Esophagus squamous epithelium (tissue), 5 donors: ENCODE measurements around the gene TNP1. TPM values are rescaled to one million over a fixed set of nuclear protein-coding genes. Genes with fewer than 3 reads are reported as not detected.

Experiments used
- DNase-seq: peaks from one replicate; lab custom pipeline; 2025; lab: John Stamatoyannopoulos, UW
- H3K27ac ChIP-seq, 4 donors: fragments of 200-600 bp; sonication (generic); one replicate each; pipeline ENCODE4 v1.5.1; 2016 to 2019; ENCODE audit warnings: mild to moderate bottlenecking in 1 of 4
- H3K27me3 ChIP-seq, 4 donors: fragments of 200-600 bp; sonication (generic); 1 replicate in 3 of 4; 2 replicates in 1 of 4; pipeline versions ENCODE4 v1.5.1 to v1.6.0; 2017 to 2021; ENCODE audit warnings: antibody characterized with exemption in 1 of 4
- H3K36me3 ChIP-seq, 3 donors: fragments of 200-600 bp; sonication (generic); one replicate each; pipeline ENCODE4 v1.5.1; 2016 to 2019
- H3K4me1 ChIP-seq, 3 donors: fragments of 200-600 bp; sonication (generic); one replicate each; pipeline ENCODE4 v1.5.1; 2017 to 2019
- H3K4me3 ChIP-seq, 4 donors: fragments of 200-600 bp; sonication (generic); 1 replicate in 3 of 4; 2 replicates in 1 of 4; pipeline ENCODE4 v1.5.1; 2016 to 2019; ENCODE audit warnings: mild to moderate bottlenecking in 2 of 4, moderate library complexity in 1 of 4
- H3K9me3 ChIP-seq, 3 donors: fragments of 200-600 bp; sonication (generic); one replicate each; pipeline ENCODE4 v1.5.1; 2016 to 2019
- CTCF ChIP-seq, 6 experiments: fragments of 450-650 bp in 4 of 6; fragments of 200-600 bp in 2 of 6; sonication (generic) in 2 of 6; IDR thresholded peaks; one replicate each; pipeline ENCODE4 v1.5.1; 2016 to 2019; ENCODE audit warnings: antibody characterized with exemption in 6 of 6, mild to moderate bottlenecking in 4 of 6, moderate library complexity in 4 of 6
- POLR2A ChIP-seq, 4 donors: fragments of 450-650 bp; IDR thresholded peaks; one replicate each; pipeline ENCODE4 v1.6.1; 2017; ENCODE audit warnings: antibody characterized with exemption in 4 of 4, mild to moderate bottlenecking in 4 of 4, moderate library complexity in 3 of 4
- WGBS, 2 donors: methylation state at CpG; one replicate each; pipeline ENCODE4 v1.1.5; 2018; 5-methylcytosine and 5-hydroxymethylcytosine counted together
- intact Hi-C: fragments of 100-400 bp; cut with DNase I; formaldehyde crosslinking; loops from one replicate; pipeline ENCODE4 v1.15.0; 2022
- total RNA-seq, 4 donors: library from RNA; depleted of rRNA; stranded (reverse); fragments of >200 nt; gene quantifications; one replicate each; pipeline ENCODE4 v1.1.0, GENCODE V29; 2016
- donor health status: DM: yes; HTN: yes; CAD: no.

The TNP1 gene
- total RNA-seq, 4 donors from 2014 or later: not detected

GRCh38 chr2:216856406-216857065 is 3.3 kb downstream of the TNP1 start:
- WGBS, 2 donors: 69 to 80% methylated on average over 5 of the region's 5 CpGs
- intact Hi-C loops: no loop called here
- H3K9me3 ChIP-seq: no peaks in the 10 kb centered on the region
- no peak for DNase-seq
- H3K27ac ChIP-seq: no peak overlapping the region
- H3K4me1 ChIP-seq: peaks cover 0 to 12% (median 0%) of the 10 kb centered on the region in 3 donors
- H3K4me3 ChIP-seq: no peak overlapping the region
- H3K36me3 ChIP-seq: no peaks in the 10 kb centered on the region
- H3K27me3 ChIP-seq: peaks cover 0 to 4% (median 0%) of the 10 kb centered on the region in 4 donors
- TF ChIP-seq CTCF (IDR thresholded peaks at IDR 0.05) (no peak), POLR2A (IDR thresholded peaks at IDR 0.05) (no peak)

- Histone ChIP-seq H3K9me3 (no peaks in the 10 kb centered on the region), H3K4me1 (peaks cover 0 to 12% (median 0%) of the 10 kb centered on the region in 3 donors), H3K27me3 (peaks cover 0 to 4% (median 0%) of the 10 kb centered on the region in 4 donors), H3K4me3 (no peak overlapping the region), H3K27ac (no peak overlapping the region), H3K36me3 (no peaks in the 10 kb centered on the region)
- no peak for DNase-seq
- 67 to 77% methylated on average over 3 of the region's 3 CpGs for WGBS, 2 donors
- intact Hi-C loops: no loop called here
- TF ChIP-seq CTCF (IDR thresholded peaks at IDR 0.05) (no peak), POLR2A (IDR thresholded peaks at IDR 0.05) (no peak)
Observed at GRCh38 chr2:216855605-216856004, 4.3 kb downstream of the TNP1 start.

GRCh38 chr2:216855079-216855478 is 4.8 kb downstream of the TNP1 start:
- intact Hi-C loops: no loop called here
- Histone ChIP-seq H3K9me3 (no peaks in the 10 kb centered on the region), H3K27me3 (peaks cover 0 to 4% (median 0%) of the 10 kb centered on the region in 4 donors), H3K27ac (no peak overlapping the region), H3K4me1 (peaks cover 0 to 15% (median 1%) of the 10 kb centered on the region in 3 donors), H3K36me3 (no peaks in the 10 kb centered on the region), H3K4me3 (no peak overlapping the region)
- WGBS, 2 donors: 95 to 98% methylated on average over 4 of the region's 4 CpGs
- TF ChIP-seq POLR2A (IDR thresholded peaks at IDR 0.05) (no peak), CTCF (IDR thresholded peaks at IDR 0.05) (no peak)
- DNase-seq: no peak

- DNase-seq: no peak
- Histone ChIP-seq H3K27ac (no peak overlapping the region), H3K9me3 (no peaks in the 10 kb centered on the region), H3K4me3 (no peak overlapping the region), H3K36me3 (no peaks in the 10 kb centered on the region), H3K4me1 (peaks cover 0 to 16% (median 5%) of the 10 kb centered on the region in 3 donors), H3K27me3 (peaks cover 0 to 4% (median 0%) of the 10 kb centered on the region in 4 donors)
- WGBS, 2 donors: 50 to 82% methylated on average over 1 of the region's 1 CpG
- intact Hi-C loops: no loop called here
- no peak for TF ChIP-seq CTCF (IDR thresholded peaks at IDR 0.05)
- TF ChIP-seq POLR2A (IDR thresholded peaks at IDR 0.05): no peak
Observed at GRCh38 chr2:216851486-216852090, 8.3 kb downstream of the TNP1 start.

GRCh38 chr2:216850665-216851322 is 9.1 kb downstream of the TNP1 start:
- Histone ChIP-seq H3K27ac (no peak overlapping the region), H3K4me1 (peaks cover 0 to 10% (median 5%) of the 10 kb centered on the region in 3 donors), H3K4me3 (no peak overlapping the region), H3K9me3 (no peaks in the 10 kb centered on the region), H3K27me3 (peaks cover 0 to 4% (median 0%) of the 10 kb centered on the region in 4 donors), H3K36me3 (no peaks in the 10 kb centered on the region)
- DNase-seq: no peak
- intact Hi-C loops: no loop called here
- no peak for TF ChIP-seq POLR2A (IDR thresholded peaks at IDR 0.05)
- TF ChIP-seq CTCF (IDR thresholded peaks at IDR 0.05): no peak
- WGBS, 2 donors: 65 to 79% methylated on average over 1 of the region's 6 CpGs
